VCaP (cell line): ENCODE measurements around the gene ROPN1L.

ENCODE experiments used
- H3K27ac ChIP-seq: fragments of 450-650 bp; 2 replicates; pipeline ENCODE4 v1.5.1; 2017
- TF ChIP-seq, protein P1 (sequence below): fragments of 450-650 bp; conservative IDR thresholded peaks from 2 replicates; pipeline ENCODE4 v1.5.1; 2017; ENCODE audit warnings: mild to moderate bottlenecking, moderate library complexity

Gene ROPN1L

DNA sequence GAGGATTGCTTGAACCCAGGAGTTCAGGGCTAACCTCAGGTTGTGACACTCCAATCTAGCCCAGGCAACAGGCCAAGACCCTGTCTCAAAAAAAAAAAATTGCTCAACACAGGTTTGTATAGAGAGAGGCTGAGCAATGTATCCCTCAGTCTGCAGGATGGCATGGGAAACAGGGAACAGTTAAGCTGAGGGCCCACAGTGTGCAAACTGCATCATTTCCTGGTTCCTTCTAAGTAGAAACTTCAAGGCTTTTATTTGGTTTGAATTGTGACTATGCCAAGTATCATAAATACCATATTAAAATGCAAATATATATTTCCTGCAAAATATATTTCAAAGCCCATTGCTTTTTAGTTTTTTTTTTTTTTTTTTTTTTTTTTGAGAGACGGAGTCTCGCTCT lies 13.7 kb upstream of the ROPN1L start:
- peak overlapping the region; percentile 21 for H3K27ac ChIP-seq
- TF ChIP-seq, protein P1, sequence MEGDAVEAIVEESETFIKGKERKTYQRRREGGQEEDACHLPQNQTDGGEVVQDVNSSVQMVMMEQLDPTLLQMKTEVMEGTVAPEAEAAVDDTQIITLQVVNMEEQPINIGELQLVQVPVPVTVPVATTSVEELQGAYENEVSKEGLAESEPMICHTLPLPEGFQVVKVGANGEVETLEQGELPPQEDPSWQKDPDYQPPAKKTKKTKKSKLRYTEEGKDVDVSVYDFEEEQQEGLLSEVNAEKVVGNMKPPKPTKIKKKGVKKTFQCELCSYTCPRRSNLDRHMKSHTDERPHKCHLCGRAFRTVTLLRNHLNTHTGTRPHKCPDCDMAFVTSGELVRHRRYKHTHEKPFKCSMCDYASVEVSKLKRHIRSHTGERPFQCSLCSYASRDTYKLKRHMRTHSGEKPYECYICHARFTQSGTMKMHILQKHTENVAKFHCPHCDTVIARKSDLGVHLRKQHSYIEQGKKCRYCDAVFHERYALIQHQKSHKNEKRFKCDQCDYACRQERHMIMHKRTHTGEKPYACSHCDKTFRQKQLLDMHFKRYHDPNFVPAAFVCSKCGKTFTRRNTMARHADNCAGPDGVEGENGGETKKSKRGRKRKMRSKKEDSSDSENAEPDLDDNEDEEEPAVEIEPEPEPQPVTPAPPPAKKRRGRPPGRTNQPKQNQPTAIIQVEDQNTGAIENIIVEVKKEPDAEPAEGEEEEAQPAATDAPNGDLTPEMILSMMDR = no peak

DNA sequence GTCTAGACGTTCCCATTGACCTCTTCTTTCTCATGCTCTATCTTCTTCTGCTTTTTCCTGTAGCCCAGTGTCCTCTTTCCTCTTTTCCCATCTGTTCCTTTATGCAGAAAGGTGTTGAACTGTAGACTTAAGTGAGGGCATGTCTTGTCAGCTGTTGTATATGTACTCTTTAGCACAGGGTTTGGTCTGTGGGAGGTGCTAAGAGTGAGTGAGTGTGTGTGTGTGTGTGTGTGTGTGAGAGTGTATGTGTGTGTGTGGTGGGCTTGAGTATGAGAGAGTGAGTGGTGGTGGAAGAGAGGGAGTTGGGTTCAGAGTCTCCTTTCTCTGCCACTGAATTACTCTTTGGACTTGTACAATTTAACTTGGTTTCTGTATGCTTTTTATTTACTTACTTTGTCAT lies 10.3 kb upstream of the ROPN1L start:
- TF ChIP-seq, protein P1 = no peak

GRCh38 chr5:10432059-10433008 lies 9.3 kb upstream of the ROPN1L start:
- H3K27ac ChIP-seq = no peak overlapping the region
- TF ChIP-seq, protein P1 = no peak

More for the DNA sequence above, 10.3 kb upstream of the ROPN1L start:
- H3K27ac ChIP-seq = no peak overlapping the region

- H3K27ac ChIP-seq = no peak overlapping the region
- TF ChIP-seq, protein P1 = no peak
Observed at GRCh38 chr5:10434392-10434791, 7.3 kb upstream of the ROPN1L start.

DNA sequence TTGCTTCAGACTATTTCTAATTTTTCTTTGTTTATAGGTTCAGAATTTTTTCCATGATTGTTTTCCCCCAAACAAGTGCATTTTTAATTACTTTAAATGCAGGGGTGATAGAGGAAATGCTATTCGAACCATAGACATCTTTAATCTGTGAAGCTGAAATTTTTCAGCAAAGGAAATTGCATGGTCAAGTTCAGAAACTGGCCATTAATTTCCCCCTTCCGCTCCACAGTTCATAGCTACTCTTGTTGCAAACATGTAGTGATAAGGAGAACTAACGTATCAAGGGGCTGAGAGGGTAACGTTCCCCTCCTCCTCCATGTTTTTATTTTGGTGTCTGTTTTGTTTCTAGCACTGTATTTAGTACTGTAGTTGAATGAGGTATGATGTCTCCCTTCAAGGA lies 3.4 kb upstream of the ROPN1L start:
- no peak overlapping the region for H3K27ac ChIP-seq
- TF ChIP-seq, protein P1 = no peak

DNA sequence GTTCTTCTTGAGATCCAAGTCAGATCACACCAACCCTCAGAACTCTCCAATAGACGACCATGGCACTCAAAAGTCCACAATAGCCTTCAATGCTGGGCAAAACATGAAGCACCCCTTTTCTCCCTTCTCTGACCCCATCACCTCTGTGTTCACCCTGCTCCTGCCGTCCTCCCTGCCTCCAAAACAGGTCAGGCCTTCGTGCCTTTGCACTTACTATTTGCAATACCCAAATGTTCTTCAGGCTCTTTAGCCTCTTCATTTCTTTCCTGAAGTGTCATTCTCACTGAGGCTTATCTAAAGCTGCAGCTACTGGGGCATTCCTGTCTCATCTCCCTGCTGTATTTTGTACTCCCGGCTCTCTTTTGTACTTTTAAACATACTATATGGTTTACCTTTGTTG lies 2.0 kb upstream of the ROPN1L start:
- TF ChIP-seq, protein P1 = no peak
- H3K27ac ChIP-seq = no peak overlapping the region

DNA sequence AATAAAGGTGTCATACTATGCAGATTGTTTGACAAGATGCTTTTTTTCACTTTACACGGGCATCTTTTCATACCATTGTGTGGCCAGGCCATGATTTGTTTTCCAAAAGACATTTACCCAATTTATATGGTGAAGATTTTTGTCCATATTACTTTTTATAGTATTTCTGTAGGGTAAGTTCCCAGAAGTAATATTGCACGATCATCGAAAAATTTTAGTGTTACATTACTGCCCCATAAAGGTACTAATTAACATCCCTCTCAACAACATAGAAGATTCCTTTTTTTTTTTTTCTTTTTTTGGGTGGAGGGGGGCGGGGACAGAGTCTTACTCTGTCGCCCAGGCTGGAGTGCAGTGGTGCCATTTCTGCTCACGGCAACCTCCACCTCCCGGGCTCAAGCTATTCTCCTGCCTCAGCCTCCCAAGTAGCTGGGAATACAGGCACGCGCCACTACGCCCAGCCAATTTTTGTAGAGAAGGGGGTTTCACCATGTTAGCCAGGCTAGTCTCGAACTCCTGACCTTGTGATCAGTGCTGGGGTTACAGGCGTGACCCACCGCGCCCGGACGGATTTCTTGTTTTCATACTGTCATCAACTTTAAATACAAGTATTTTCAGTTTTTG lies 1.2 kb upstream of the ROPN1L start:
- TF ChIP-seq, protein P1 = no peak
- peak overlapping the region; percentile 64 for H3K27ac ChIP-seq
